ENCODE data around the gene NEU2.
A peak's percentile ranks its signal among the peaks of the same experiment; 100 is the strongest.

NEU2 gene

DNA sequence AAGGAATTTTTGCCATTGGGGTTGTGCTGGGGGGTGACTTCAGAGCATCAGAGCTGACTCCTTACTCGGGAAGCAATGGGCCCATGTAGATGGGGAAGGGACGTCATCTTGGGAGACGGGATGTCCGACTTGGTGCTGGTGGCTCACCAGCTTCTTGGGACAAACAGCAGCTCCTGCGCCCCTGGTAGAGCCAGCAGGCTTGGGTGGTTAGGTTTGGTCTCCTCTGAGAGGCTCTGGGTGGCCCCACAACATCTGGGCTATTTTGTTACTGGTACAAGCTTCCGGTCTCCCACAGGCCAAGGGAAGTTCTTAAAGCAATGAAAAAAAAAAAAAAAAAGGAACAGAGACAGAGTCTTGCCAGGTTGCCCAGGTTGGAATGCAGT lies 21.2 kb upstream of the NEU2 start:
- Histone ChIP-seq H2AFZ (ENCODE audit: low read depth, low read length) (no peak overlapping the region), H3K36me3 (ENCODE audit: control insufficient read depth in 1 of 2, insufficient read depth in 2 of 2, low read depth in 1 of 2, low read length in 2 of 2) (no peaks in the 10 kb centered on the region), H2AK5ac (ENCODE audit: low read length, severe bottlenecking) (no peak overlapping the region), H3K18ac (ENCODE audit: low read depth in 1 of 2, low read length in 2 of 2) (no peak overlapping the region), H2BK5ac (ENCODE audit: low read depth, low read length, poor library complexity, severe bottlenecking) (no peak overlapping the region), H4K8ac (ENCODE audit: low read length) (no peak overlapping the region), H2BK15ac (ENCODE audit: low read depth, poor library complexity, severe bottlenecking) (no peak overlapping the region), H3K23ac (ENCODE audit: low read length in 2 of 2) (no peak overlapping the region), H3K4me3 (ENCODE audit: insufficient read depth in 1 of 2, low read depth in 1 of 2, low read length in 2 of 2) (no peak overlapping the region), H3K9me3 (ENCODE audit: control insufficient read depth, low read length) (no peaks in the 10 kb centered on the region), H4K91ac (ENCODE audit: low read length) (no peak overlapping the region), H3K14ac (ENCODE audit: low read length in 2 of 2) (no peak overlapping the region), H3K9ac (ENCODE audit: low read length) (no peak overlapping the region), H3K4me1 (ENCODE audit: control insufficient read depth, insufficient read depth, low read depth, low read length) (no peaks in the 10 kb centered on the region), H3K4me2 (ENCODE audit: low read length, poor library complexity, severe bottlenecking) (no peak overlapping the region), H2BK12ac (ENCODE audit: low read length in 2 of 2) (no peak overlapping the region), H3K79me1 (replicated peaks; ENCODE audit: low read length, poor library complexity, severe bottlenecking) (no peaks in the 10 kb centered on the region), H3K27me3 (ENCODE audit: control insufficient read depth in 1 of 2, insufficient read depth in 1 of 2, low read length in 2 of 2) (peaks cover 0 to 4% of the 10 kb centered on the region in 2 experiments), H2BK120ac (ENCODE audit: low read depth, low read length) (no peak overlapping the region), H3K4ac (ENCODE audit: low read depth in 1 of 2, low read length in 2 of 2) (no peak overlapping the region), H3K27ac (ENCODE audit: low read length, poor library complexity, severe bottlenecking) (no peak overlapping the region)
- 85% methylated on average over 6 of the region's 6 CpGs for WGBS
- DNase-seq, result no peak

DNA sequence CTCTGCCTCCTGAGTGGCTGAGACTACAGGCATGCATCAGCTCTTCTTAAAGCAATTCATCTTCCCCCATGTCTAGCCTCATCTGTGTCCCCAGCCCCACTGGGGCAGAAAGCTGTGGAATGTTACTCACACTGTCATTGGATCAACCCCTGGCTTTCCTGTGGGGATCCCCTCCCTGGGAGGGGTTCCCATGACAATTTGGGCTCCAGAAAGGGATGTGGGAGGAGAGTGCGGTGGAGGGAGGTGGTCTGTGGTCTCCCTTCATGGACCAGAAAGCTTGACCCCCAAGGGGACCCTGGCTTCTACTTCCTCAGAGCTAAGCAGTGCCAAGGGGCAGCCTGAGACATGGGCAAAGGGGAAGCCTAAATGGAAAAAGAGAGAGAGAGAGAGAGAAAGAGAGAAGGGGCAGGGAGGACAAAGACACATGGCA lies 20.8 kb upstream of the NEU2 start:
- H2AFZ ChIP-seq (ENCODE audit: low read depth, low read length), result no peak overlapping the region
- no peak overlapping the region for H3K27ac ChIP-seq (ENCODE audit: low read length, poor library complexity, severe bottlenecking)
- peak overlapping the region; percentile 8 for H2BK120ac ChIP-seq (ENCODE audit: low read depth, low read length)
- H4K91ac ChIP-seq (ENCODE audit: low read length), result no peak overlapping the region
- H2BK5ac ChIP-seq (ENCODE audit: low read depth, low read length, poor library complexity, severe bottlenecking), result no peak overlapping the region
- H3K9me3 ChIP-seq (ENCODE audit: control insufficient read depth, low read length), result no peaks in the 10 kb centered on the region
- H2AK5ac ChIP-seq (ENCODE audit: low read length, severe bottlenecking), result no peak overlapping the region
- no peak for DNase-seq
- no peak overlapping the region for H4K8ac ChIP-seq (ENCODE audit: low read length)
- H3K4me1 ChIP-seq (ENCODE audit: control insufficient read depth, insufficient read depth, low read depth, low read length), result no peaks in the 10 kb centered on the region
- whole genome bisulfite sequencing, result 81% methylated on average over 1 of the region's 1 CpG
- H3K27me3 ChIP-seq (ENCODE audit: control insufficient read depth in 1 of 2, insufficient read depth in 1 of 2, low read length in 2 of 2), result no peaks in the 10 kb centered on the region
- H3K9ac ChIP-seq (ENCODE audit: low read length), result no peak overlapping the region
- H3K18ac ChIP-seq (ENCODE audit: low read depth in 1 of 2, low read length in 2 of 2), result no peak overlapping the region
- H3K4ac ChIP-seq (ENCODE audit: low read depth in 1 of 2, low read length in 2 of 2), result no peak overlapping the region
- no peak overlapping the region for H2BK15ac ChIP-seq (ENCODE audit: low read depth, poor library complexity, severe bottlenecking)
- no peak overlapping the region for H3K4me2 ChIP-seq (ENCODE audit: low read length, poor library complexity, severe bottlenecking)
- no peak overlapping the region for H3K4me3 ChIP-seq (ENCODE audit: insufficient read depth in 1 of 2, low read depth in 1 of 2, low read length in 2 of 2)
- no peak overlapping the region for H3K23ac ChIP-seq (ENCODE audit: low read length in 2 of 2)
- H3K79me1 ChIP-seq (replicated peaks; ENCODE audit: low read length, poor library complexity, severe bottlenecking), result no peaks in the 10 kb centered on the region
- no peak overlapping the region for H2BK12ac ChIP-seq (ENCODE audit: low read length in 2 of 2)
- H3K14ac ChIP-seq (ENCODE audit: low read length in 2 of 2), result no peak overlapping the region
- no peaks in the 10 kb centered on the region for H3K36me3 ChIP-seq (ENCODE audit: control insufficient read depth in 1 of 2, insufficient read depth in 2 of 2, low read depth in 1 of 2, low read length in 2 of 2)

GRCh38 chr2:233012301-233012971 lies 20.0 kb upstream of the NEU2 start:
- H2AFZ ChIP-seq (ENCODE audit: low read depth, low read length), result no peak overlapping the region
- H3K36me3 ChIP-seq (ENCODE audit: control insufficient read depth in 1 of 2, insufficient read depth in 2 of 2, low read depth in 1 of 2, low read length in 2 of 2), result no peaks in the 10 kb centered on the region
- H2BK5ac ChIP-seq (ENCODE audit: low read depth, low read length, poor library complexity, severe bottlenecking), result no peak overlapping the region
- no peak overlapping the region for H3K4me2 ChIP-seq (ENCODE audit: low read length, poor library complexity, severe bottlenecking)
- H3K9ac ChIP-seq (ENCODE audit: low read length), result no peak overlapping the region
- no peak overlapping the region for H3K4ac ChIP-seq (ENCODE audit: low read depth in 1 of 2, low read length in 2 of 2)
- WGBS, result 73% methylated on average over 12 of the region's 12 CpGs
- H3K14ac ChIP-seq (ENCODE audit: low read length in 2 of 2), result no peak overlapping the region
- DNase-seq, result no peak
- H4K91ac ChIP-seq (ENCODE audit: low read length), result no peak overlapping the region
- H3K18ac ChIP-seq (ENCODE audit: low read depth in 1 of 2, low read length in 2 of 2), result no peak overlapping the region
- no peak overlapping the region for H2BK15ac ChIP-seq (ENCODE audit: low read depth, poor library complexity, severe bottlenecking)
- no peak overlapping the region for H2AK5ac ChIP-seq (ENCODE audit: low read length, severe bottlenecking)
- no peak overlapping the region for H3K27ac ChIP-seq (ENCODE audit: low read length, poor library complexity, severe bottlenecking)
- H3K4me1 ChIP-seq (ENCODE audit: control insufficient read depth, insufficient read depth, low read depth, low read length), result no peaks in the 10 kb centered on the region
- no peak overlapping the region for H3K23ac ChIP-seq (ENCODE audit: low read length in 2 of 2)
- no peaks in the 10 kb centered on the region for H3K27me3 ChIP-seq (ENCODE audit: control insufficient read depth in 1 of 2, insufficient read depth in 1 of 2, low read length in 2 of 2)
- H3K9me3 ChIP-seq (ENCODE audit: control insufficient read depth, low read length), result no peaks in the 10 kb centered on the region
- no peak overlapping the region for H4K8ac ChIP-seq (ENCODE audit: low read length)
- H2BK120ac ChIP-seq (ENCODE audit: low read depth, low read length), result no peak overlapping the region
- H2BK12ac ChIP-seq (ENCODE audit: low read length in 2 of 2), result no peak overlapping the region
- H3K4me3 ChIP-seq (ENCODE audit: insufficient read depth in 1 of 2, low read depth in 1 of 2, low read length in 2 of 2), result no peak overlapping the region
- H3K79me1 ChIP-seq (replicated peaks; ENCODE audit: low read length, poor library complexity, severe bottlenecking), result no peaks in the 10 kb centered on the region

DNA sequence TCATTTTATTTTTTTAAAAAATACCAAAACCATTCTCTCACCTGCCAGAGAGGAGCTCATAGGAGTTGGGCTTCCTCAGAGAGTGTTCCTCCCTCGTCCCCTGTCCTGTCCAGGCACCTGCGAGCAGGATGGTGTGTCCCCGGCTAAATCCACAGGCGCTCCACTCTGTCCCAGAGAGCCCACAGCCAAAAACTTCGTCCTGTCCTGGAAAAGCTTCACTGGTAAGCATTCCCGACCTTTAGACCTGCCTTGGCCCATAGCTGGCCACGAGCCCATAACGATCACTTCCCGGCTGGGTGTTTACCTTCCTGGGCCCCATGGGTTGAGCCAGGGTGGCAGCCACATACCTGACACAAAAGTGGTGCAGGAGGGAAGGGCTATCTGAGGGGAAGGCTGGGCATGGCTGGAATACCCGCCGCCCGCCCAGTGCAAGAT lies 19.4 kb upstream of the NEU2 start, which contains the start of gene NGEF:
NGEF (minus strand) TSS at position 230 of the 435 bp plus-strand sequence. CDS start 38,366 bp downstream, outside the sequence.
- no peaks in the 10 kb centered on the region for H3K27me3 ChIP-seq (ENCODE audit: control insufficient read depth in 1 of 2, insufficient read depth in 1 of 2, low read length in 2 of 2)
- no peak within 1 kb of the TSS for H3K18ac ChIP-seq (ENCODE audit: low read depth in 1 of 2, low read length in 2 of 2)
- no peak within 1 kb of the TSS for H3K4me2 ChIP-seq (ENCODE audit: low read length, poor library complexity, severe bottlenecking)
- H3K79me1 ChIP-seq (replicated peaks; ENCODE audit: low read length, poor library complexity, severe bottlenecking), result no peaks in the 10 kb centered on the region
- H2BK12ac ChIP-seq (ENCODE audit: low read length in 2 of 2), result no peak within 1 kb of the TSS
- no peaks in the 10 kb centered on the region for H3K4me1 ChIP-seq (ENCODE audit: control insufficient read depth, insufficient read depth, low read depth, low read length)
- H3K23ac ChIP-seq (ENCODE audit: low read length in 2 of 2), result no peak within 1 kb of the TSS
- no peak within 1 kb of the TSS for H2AFZ ChIP-seq (ENCODE audit: low read depth, low read length)
- 85% methylated on average over 12 of the region's 12 CpGs for WGBS
- H3K36me3 ChIP-seq (ENCODE audit: control insufficient read depth in 1 of 2, insufficient read depth in 2 of 2, low read depth in 1 of 2, low read length in 2 of 2), result no peaks in the 10 kb centered on the region
- no peak within 1 kb of the TSS for H3K9ac ChIP-seq (ENCODE audit: low read length)
- no peak within 1 kb of the TSS for H2BK5ac ChIP-seq (ENCODE audit: low read depth, low read length, poor library complexity, severe bottlenecking)
- no peak within 1 kb of the TSS for H3K4me3 ChIP-seq (ENCODE audit: insufficient read depth in 1 of 2, low read depth in 1 of 2, low read length in 2 of 2)
- no peak within 1 kb of the TSS for H2AK5ac ChIP-seq (ENCODE audit: low read length, severe bottlenecking)
- no peak within 1 kb of the TSS for H4K8ac ChIP-seq (ENCODE audit: low read length)
- H3K9me3 ChIP-seq (ENCODE audit: control insufficient read depth, low read length), result peaks cover 2% of the 10 kb centered on the region
- H2BK120ac ChIP-seq (ENCODE audit: low read depth, low read length), result no peak within 1 kb of the TSS
- DNase-seq, result no peak
- H3K4ac ChIP-seq (ENCODE audit: low read depth in 1 of 2, low read length in 2 of 2), result no peak within 1 kb of the TSS
- no peak within 1 kb of the TSS for H3K27ac ChIP-seq (ENCODE audit: low read length, poor library complexity, severe bottlenecking)
- H4K91ac ChIP-seq (ENCODE audit: low read length), result no peak within 1 kb of the TSS
- no peak within 1 kb of the TSS for H2BK15ac ChIP-seq (ENCODE audit: low read depth, poor library complexity, severe bottlenecking)
- no peak within 1 kb of the TSS for H3K14ac ChIP-seq (ENCODE audit: low read length in 2 of 2)

Measured in mesenchymal stem cell (in vitro differentiated cells and primary cell).